HG03565 (cell line): Measurements from ENCODE around the gene ADAMTS2.

Experiments used
- ATAC-seq: cut with Tn5 transposase; IDR thresholded peaks from one replicate; pipeline ENCODE4 v1.9.1; 2021; ENCODE audit warnings: mild to moderate bottlenecking, moderate library complexity; ENCODE audit not compliant: unreplicated experiment

The ADAMTS2 gene

GRCh38 chr5:179269781-179270543, 75.3 kb downstream of the ADAMTS2 start:
- no peak for ATAC-seq

DNA sequence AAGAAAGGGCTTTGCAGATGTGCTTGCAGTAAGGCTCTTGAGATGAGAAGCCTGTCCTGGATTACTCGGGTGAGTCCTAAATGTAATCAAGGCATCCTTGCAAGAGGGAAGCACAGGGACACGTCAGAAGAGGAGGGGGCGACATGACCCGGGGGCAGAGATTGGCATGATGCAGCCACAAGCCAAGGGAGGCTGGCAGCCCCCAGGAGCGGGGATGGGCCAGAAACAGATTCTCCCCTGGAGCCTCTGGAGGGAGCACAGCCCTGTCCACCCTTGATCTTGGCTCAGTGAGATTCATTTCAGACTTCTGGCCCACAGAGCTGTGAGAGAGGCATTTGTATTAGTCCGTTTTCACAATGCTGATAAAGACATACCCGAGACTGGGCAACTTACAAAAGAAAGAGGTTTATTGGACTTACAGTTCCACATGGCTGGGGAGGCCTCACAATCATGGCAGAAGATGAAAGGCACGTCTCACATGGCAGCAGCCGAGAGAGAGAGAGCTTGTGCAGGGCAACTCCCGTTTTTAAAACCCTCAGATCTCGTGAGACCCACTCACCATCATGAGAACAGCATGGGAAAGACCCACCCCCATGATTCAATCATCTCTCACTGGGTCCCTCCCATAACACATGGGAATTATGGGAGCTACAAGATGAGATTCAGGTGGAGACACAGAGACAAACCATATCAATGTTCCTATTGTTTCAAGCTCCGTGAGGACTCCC, 76.1 kb downstream of the ADAMTS2 start:
- ATAC-seq = no peak

GRCh38 chr5:179268399-179268952, 76.8 kb downstream of the ADAMTS2 start:
- no peak for ATAC-seq

- ATAC-seq = no peak
These were observed 77.6 kb downstream of the ADAMTS2 start for GRCh38 chr5:179267671-179268083.

DNA sequence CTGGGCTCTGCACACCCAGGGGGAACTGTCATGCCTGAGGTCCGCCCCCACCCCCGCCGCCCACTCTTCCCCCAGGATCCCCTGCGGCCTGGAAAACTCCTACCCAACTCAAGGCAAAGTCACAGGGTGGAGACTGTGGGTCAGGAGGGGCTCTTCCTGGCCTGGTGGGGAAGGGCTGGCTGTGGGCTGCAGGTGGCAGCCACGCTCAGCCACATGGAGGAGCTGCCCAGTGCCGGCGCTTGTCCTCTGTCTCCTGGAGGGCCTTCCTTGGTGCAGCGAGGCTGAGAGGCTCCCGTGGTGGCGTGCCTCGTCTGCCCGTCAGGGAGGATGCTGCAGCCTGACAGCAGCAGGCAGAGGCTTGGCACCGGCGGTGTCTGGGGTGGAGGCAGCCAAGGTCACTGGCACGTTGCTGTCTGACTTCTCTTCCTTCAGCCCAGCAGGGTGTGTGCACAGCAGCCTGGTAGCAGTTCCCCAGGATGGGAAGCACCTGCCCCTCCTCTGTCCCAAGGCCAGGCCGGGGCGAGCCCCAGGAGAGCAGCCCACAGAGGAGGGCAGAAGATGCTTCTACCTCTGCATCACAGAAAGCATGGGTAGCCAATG, 78.1 kb downstream of the ADAMTS2 start:
- no peak for ATAC-seq

GRCh38 chr5:179266291-179267070, 78.8 kb downstream of the ADAMTS2 start:
- no peak for ATAC-seq

DNA sequence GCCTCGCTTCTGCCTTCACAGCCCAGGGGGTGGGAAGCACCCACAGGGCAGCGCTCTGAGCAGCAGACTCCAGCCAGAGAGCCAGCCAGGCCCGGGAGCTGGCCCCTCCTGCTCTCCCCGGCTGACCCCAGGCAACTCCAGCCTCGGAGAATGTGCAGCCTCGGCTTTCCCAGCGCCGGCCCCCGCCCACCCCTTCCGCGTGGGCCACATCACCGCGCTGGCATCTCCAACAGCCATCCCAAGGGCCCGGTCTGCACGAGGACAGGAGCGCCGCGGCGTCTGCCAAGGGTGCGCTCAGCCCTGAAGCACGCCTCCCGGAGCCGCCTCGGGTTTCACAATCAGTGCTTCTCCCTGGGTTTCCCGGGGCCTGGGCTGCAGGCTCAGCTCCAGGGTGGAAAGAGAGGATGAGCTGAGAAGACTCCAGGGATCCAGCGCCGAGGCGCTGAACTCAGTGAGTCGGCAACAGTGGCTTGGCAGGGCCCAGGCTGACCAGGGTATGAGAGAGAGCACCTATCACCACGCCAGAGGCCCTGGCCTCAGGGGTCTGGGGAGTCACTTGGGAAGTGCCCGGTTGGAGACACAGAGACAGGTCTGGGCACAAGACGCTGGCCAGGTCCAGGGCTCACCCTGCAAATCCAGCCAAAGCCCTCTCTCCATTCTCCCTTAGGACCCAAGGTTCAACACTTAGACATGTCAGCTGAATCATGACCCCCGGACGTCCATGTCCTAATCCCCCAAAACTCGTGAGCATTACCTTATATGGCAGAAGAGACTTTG, 79.6 kb downstream of the ADAMTS2 start:
- no peak for ATAC-seq

DNA sequence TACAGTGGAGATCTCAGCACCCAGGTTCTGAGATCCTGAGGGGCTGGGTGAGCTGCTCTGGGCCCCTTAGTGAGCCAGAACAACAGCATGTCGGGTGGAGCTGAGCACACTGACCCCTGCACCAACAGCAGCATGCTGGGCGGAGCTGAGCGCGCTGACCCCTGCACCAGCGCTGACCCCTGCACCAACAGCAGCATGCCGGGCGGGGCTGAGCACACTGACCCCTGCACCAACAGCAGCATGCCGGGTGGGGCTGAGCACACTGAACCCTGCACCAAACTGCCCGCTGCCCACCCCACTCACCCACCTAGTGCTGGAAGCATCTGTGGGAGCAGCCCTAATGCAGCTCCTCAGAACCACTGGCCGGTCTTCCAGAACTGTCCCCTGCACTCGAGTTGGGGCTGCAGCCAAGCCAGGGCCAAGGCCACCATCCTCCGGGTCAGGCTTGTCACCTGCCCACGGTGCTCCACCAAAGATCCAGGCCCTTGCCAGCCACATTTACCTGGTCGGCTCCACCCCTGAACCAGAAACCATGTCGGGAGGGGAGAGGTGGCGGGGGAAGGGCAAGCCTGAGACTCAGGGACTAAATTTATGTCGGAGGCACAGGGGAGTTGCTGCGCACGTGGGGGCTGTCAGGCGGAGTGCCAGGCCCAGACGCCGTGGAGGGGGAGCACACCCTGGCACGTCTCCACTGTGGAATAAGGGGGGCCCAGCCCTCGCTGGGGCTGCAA, 80.3 kb downstream of the ADAMTS2 start:
- no peak for ATAC-seq

DNA sequence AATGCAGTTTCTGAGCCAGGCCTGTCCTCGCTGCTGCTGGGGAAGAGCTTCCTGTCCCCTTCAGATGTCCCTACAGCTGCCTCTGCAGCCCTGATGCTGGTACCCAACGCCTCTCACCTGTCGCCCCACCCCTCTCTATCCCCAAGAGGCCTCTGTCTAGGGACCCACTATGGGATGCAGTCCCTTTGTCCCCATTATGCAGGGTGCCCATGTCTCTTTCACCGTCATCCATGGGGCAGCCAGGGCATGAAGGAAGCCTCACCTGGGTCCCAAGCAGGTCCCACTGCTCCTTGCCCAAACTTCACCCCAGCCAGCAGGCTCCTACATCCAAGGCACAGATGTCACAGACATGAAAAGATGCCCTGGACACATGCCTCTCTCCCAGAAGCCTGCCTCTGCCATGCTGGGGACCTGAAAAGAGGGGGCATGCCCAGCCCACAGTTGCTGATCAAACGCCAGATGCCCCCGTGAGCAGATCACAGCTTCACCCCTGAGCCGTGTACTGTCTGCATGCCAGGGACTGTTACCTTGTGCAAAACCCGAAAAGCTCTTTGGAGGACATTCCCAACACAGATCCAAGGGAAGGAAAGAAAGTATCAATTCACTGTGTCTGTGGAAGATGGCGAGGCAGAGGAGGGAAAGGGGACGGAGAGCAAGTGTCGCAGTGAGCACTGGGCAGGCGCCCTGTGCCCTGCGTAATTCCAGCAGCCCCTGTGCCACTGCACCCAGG, 81.0 kb downstream of the ADAMTS2 start:
- no peak for ATAC-seq

DNA sequence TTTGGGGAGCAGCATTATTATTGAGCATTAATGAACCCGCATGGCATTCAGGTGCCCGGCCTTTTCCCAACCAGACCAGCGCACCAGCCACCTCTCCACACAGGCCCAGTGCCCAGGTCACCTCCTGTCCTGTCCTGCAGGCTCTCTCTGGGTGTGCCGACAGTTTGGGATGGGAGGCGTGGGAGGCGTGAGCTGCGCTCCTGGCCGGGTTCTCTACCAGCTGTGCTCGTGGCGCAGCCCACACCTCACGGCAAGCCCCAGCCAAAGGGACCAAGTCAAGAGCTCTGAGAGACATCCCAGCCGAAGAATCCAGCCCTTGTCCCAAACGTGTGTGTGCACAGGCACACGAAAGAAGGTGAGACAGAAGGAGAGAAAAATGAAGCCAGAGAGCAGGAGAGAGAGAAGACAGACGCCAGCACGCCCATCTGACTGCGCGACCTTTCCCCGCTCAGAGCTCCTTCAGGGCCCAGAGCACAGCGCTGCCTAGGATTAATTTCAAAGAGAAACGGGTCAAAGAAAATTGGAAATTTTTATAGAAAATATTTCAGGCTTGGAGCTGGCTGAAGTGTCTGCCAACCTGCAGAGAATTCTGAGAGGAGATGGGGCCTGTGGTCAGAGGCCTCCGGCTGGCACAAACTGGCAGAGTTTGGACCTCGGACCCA, 81.7 kb downstream of the ADAMTS2 start:
- no peak for ATAC-seq

GRCh38 chr5:179262126-179262920, 82.9 kb downstream of the ADAMTS2 start:
- no peak for ATAC-seq

- no peak for ATAC-seq
These were observed 83.7 kb downstream of the ADAMTS2 start for GRCh38 chr5:179261301-179262125.

DNA sequence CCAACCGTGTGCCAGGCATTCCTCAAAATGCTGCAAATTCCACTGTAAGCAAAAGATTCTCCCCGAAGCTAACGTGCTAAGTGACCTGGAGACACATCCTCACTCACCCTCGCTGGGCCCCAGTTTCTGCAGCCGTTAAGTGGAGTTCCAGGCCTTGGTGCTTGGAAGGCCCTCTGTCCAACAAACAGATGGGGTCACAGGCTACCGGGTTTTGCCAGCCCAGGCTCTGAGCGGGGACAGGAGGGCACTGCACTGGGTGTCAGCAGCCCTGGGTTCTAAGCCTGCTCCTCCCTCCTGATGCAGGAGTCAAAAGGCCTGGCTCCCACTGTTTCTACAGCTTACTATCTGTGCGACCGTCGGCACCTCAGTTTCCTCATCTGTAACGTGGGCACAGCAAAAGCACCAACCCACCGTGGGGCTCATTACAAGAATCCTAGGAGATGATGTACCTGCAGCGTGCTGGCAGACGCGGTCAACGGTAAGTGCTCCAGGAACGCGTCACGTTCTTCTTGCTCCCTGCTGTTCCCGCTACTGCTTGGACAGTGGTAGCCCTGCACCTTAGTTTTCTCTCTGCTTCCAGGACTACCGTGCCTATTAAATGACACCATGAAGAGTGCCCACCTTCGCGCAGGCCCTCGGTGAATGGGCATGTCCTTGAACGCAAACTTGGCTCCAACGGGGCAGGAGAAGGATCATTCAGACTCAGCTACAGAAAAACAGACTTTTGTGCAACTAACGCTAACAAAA, 84.8 kb downstream of the ADAMTS2 start:
- ATAC-seq = no peak

GRCh38 chr5:179259731-179260323, 85.4 kb downstream of the ADAMTS2 start:
- ATAC-seq = no peak

GRCh38 chr5:179258922-179259730, 86.1 kb downstream of the ADAMTS2 start:
- no peak for ATAC-seq
